ENCODE data around the gene SIN3B. TPM values are rescaled to one million over a fixed set of nuclear protein-coding genes. Genes with fewer than 3 reads are reported as not detected.
A peak's percentile ranks its signal among the peaks of the same experiment; 100 is the strongest.

The SIN3B gene, protein sequence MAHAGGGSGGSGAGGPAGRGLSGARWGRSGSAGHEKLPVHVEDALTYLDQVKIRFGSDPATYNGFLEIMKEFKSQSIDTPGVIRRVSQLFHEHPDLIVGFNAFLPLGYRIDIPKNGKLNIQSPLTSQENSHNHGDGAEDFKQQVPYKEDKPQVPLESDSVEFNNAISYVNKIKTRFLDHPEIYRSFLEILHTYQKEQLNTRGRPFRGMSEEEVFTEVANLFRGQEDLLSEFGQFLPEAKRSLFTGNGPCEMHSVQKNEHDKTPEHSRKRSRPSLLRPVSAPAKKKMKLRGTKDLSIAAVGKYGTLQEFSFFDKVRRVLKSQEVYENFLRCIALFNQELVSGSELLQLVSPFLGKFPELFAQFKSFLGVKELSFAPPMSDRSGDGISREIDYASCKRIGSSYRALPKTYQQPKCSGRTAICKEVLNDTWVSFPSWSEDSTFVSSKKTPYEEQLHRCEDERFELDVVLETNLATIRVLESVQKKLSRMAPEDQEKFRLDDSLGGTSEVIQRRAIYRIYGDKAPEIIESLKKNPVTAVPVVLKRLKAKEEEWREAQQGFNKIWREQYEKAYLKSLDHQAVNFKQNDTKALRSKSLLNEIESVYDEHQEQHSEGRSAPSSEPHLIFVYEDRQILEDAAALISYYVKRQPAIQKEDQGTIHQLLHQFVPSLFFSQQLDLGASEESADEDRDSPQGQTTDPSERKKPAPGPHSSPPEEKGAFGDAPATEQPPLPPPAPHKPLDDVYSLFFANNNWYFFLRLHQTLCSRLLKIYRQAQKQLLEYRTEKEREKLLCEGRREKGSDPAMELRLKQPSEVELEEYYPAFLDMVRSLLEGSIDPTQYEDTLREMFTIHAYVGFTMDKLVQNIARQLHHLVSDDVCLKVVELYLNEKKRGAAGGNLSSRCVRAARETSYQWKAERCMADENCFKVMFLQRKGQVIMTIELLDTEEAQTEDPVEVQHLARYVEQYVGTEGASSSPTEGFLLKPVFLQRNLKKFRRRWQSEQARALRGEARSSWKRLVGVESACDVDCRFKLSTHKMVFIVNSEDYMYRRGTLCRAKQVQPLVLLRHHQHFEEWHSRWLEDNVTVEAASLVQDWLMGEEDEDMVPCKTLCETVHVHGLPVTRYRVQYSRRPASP
- total RNA-seq = 100 to 1,000 TPM in 2 of 6 donors, 10 to 100 TPM in 4; 38.2 to 385 (median 63.5) TPM

DNA sequence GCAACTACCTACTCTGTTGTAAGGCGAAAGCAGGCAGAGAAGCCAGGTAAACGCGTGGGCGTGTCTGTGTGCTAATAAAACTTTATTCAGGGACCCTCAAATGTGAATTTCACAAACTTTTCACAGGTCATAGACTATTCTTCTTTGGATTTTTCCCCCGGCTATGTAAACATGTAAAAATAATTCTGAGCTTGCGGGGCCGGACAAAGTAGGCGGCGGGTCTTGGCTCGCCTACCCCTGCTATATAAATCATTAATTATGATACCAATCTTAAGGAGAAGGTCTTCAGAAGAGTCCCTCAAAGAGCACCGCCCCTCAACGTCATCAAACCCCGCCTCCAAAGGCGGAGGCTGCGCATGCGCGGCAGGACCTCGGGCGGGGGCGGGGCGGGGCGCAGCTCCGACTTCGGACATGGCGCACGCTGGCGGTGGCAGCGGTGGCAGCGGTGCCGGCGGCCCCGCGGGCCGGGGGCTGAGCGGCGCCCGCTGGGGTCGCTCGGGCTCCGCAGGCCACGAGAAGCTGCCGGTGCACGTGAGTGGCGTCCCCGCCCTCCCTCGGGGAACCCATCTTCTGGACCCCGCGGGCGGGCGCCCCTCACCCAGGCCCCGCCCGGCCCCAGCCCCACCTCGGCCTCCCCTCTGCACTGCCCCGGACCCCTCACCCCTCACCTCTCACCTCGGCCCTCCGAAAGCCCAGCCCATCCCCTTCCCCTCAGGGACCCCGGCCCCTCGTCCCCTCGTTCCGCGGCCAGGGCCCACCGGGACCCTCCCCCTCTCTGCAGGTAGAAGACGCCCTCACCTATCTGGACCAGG, at the start of gene SIN3B:
Gene SIN3B (plus strand): TSS at position 389 of the 812 bp plus-strand sequence. CDS start 23 bp downstream, at position 412.
- H3K27ac ChIP-seq = peak within 1 kb of the TSS; percentile 81 to 95 (median 89)
- DNase-seq (peak; percentile 83 to 97), ATAC-seq (ENCODE audit: low FRiP score in 2 of 2) (peak; percentile 89 to 93)
- TF ChIP-seq POLR2A (IDR thresholded peaks at IDR 0.05) = peak in 3 of 4 donors; percentile 70 to 76 (median 75)
- TF ChIP-seq POLR2AphosphoS5 (IDR thresholded peaks at IDR 0.05) = peak in 1 of 2 donors; percentile 72
- no peak for TF ChIP-seq EP300 (IDR thresholded peaks at IDR 0.05)
- peaks cover 15 to 38% (median 21%) of the 10 kb centered on the region in 4 donors for H3K4me1 ChIP-seq
- peak within 1 kb of the TSS; percentile 73 to 100 (median 98) for H3K4me3 ChIP-seq
- no peaks in the 10 kb centered on the region for H3K27me3 ChIP-seq
- 5 to 6% methylated on average over 18 to 20 of the region's 63 CpGs for WGBS, 2 donors
- H3K36me3 ChIP-seq = peaks cover 9 to 33% (median 29%) of the 10 kb centered on the region in 4 donors
- H3K9me3 ChIP-seq = no peaks in the 10 kb centered on the region

DNA sequence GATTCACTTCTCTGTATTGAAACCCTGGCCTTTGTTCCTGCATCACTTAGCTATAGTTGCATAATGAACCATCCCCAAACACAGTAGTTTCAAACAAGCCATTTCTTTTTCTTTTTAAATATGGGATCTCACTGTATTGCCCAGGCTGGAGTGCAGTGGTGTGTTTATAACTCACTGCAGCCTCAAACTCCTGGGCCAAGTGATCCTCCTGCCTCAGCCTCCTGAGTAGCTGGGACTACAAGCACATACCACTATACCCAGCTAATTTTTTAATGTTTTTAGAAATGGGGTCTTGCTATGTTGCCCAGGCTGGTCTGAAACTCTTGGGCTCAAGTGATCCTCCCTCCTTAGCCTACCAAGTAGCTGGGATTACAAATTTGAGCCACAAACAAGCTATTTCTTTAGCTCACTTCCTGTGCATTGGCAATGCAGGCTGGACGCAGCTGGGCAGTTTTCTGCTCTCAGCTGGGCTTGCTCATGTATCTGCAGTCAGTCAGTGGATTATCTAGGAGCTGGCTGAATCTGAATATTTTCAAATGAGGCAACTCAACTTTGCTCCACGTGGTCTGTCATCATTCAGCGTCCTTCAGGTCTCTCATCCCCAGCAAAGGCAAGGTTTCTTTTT, 49.5 kb upstream of the SIN3B start:
- 72 to 74% methylated on average over 3 of the region's 3 CpGs for WGBS, 2 donors
- no peaks in the 10 kb centered on the region for H3K9me3 ChIP-seq
- no peak overlapping the region for H3K4me3 ChIP-seq
- DNase-seq = no peak
- no peak for ATAC-seq (ENCODE audit: low FRiP score in 2 of 2)
- H3K27ac ChIP-seq = no peak overlapping the region
- TF ChIP-seq, protein P1, sequence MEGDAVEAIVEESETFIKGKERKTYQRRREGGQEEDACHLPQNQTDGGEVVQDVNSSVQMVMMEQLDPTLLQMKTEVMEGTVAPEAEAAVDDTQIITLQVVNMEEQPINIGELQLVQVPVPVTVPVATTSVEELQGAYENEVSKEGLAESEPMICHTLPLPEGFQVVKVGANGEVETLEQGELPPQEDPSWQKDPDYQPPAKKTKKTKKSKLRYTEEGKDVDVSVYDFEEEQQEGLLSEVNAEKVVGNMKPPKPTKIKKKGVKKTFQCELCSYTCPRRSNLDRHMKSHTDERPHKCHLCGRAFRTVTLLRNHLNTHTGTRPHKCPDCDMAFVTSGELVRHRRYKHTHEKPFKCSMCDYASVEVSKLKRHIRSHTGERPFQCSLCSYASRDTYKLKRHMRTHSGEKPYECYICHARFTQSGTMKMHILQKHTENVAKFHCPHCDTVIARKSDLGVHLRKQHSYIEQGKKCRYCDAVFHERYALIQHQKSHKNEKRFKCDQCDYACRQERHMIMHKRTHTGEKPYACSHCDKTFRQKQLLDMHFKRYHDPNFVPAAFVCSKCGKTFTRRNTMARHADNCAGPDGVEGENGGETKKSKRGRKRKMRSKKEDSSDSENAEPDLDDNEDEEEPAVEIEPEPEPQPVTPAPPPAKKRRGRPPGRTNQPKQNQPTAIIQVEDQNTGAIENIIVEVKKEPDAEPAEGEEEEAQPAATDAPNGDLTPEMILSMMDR (IDR thresholded peaks at IDR 0.05) = no peak
- TF ChIP-seq EP300 (IDR thresholded peaks at IDR 0.05) (no peak), POLR2AphosphoS5 (IDR thresholded peaks at IDR 0.05) (no peak)
- no peaks in the 10 kb centered on the region for H3K4me1 ChIP-seq
- H3K27me3 ChIP-seq = no peaks in the 10 kb centered on the region
- no peaks in the 10 kb centered on the region for H3K36me3 ChIP-seq

DNA sequence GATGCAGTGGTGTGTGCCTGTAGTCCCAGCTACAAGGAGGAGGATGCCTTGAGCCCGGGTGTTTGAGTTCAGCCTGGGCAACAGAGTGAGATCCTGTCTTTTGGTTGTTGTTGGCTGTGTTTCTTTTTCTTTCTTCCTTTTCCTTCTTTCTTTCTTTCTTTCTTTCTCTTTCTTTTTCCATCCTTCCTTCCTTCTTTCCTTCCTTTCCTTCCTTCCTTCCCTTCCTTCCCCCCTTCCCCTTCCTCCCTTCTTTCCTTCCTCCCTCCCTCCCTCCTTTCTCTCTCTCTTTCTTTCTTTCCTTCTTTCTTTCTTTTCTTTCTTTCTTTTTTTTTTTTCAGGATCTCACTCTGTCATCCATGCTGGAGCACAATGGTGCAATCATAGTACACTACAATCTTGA, 46.5 kb upstream of the SIN3B start:
- no peak for ATAC-seq (ENCODE audit: low FRiP score in 2 of 2)
- no peak overlapping the region for H3K4me3 ChIP-seq
- no peaks in the 10 kb centered on the region for H3K36me3 ChIP-seq
- H3K27me3 ChIP-seq = no peaks in the 10 kb centered on the region
- WGBS, 2 donors = 73 to 95% methylated on average over 1 of the region's 1 CpG
- TF ChIP-seq POLR2A (IDR thresholded peaks at IDR 0.05) (no peak), POLR2AphosphoS5 (IDR thresholded peaks at IDR 0.05) (no peak), EP300 (IDR thresholded peaks at IDR 0.05) (no peak)
- TF ChIP-seq, protein P1 (IDR thresholded peaks at IDR 0.05) = no peak
- no peaks in the 10 kb centered on the region for H3K4me1 ChIP-seq
- H3K27ac ChIP-seq = no peak overlapping the region
- DNase-seq = no peak
- no peaks in the 10 kb centered on the region for H3K9me3 ChIP-seq

DNA sequence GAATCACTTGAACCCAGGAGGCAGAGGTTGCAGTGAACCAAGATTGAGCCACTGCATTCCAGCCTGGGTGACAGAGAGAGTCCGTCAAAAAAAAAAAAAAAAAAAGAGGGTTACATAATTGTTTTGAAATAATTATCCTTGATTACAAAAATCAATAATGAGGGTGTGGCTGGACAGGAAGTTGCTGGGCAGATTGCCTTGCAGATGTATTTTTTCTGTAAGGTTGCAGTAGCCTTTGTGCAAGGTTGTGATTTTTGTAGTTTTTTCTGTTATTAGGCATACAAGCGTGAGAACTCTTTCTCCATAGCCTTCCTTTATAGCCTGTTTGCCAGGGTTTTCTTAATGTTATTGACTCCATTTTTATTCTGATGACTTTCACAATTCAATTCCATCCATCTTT, 40.7 kb upstream of the SIN3B start:
- WGBS, 2 donors = 65 to 73% methylated on average over 2 of the region's 2 CpGs
- TF ChIP-seq, protein P1 (IDR thresholded peaks at IDR 0.05) = no peak
- TF ChIP-seq POLR2A (IDR thresholded peaks at IDR 0.05) (no peak), EP300 (IDR thresholded peaks at IDR 0.05) (no peak), POLR2AphosphoS5 (IDR thresholded peaks at IDR 0.05) (no peak)
- Histone ChIP-seq H3K4me3 (no peak overlapping the region), H3K9me3 (peaks cover 11 to 20% (median 17%) of the 10 kb centered on the region in 4 donors), H3K27me3 (no peaks in the 10 kb centered on the region), H3K36me3 (no peaks in the 10 kb centered on the region), H3K27ac (no peak overlapping the region), H3K4me1 (no peaks in the 10 kb centered on the region)
- DNase-seq (no peak), ATAC-seq (ENCODE audit: low FRiP score in 2 of 2) (no peak)
